OCI-LY7 (cell line): ENCODE measurements around the gene IFNK. TPM values are rescaled to one million over a fixed set of nuclear protein-coding genes. Genes with fewer than 3 reads are reported as not detected.

Experiments
- BruUV-seq: library from RNA; stranded (reverse); fragments of 400-500 nt; replicated peaks from 2 replicates; lab custom pipeline; 2021; lab: Mats Ljungman, UMichigan
- CTCF ChIA-PET: fragments of 300-600 bp; sonication (Branson Sonifier 250); formaldehyde crosslinking; loops from one replicate; lab custom pipeline; 2022; ENCODE audit warnings: antibody characterized with exemption; ENCODE audit not compliant: unreplicated experiment; lab: Charles Lee
- POLR2A ChIA-PET: fragments of 300-600 bp; sonication (Branson Sonifier 250); formaldehyde crosslinking; loops from one replicate; lab custom pipeline; 2022; ENCODE audit warnings: antibody characterized with exemption; lab: Charles Lee
- DNase-seq: peaks from one replicate; pipeline ENCODE4 v3.0.0-alpha.2; 2015; ENCODE audit warnings: low spot score
- H2AFZ ChIP-seq: fragments of 200-600 bp; sonication (generic), shearing (Covaris generic); 2 replicates; pipeline ENCODE4 v1.6.1; 2014; ENCODE audit warnings: mild to moderate bottlenecking, antibody characterized with exemption, low read length, moderate library complexity
- H3K27ac ChIP-seq: fragments of 200-600 bp; sonication (generic); 2 replicates; pipeline ENCODE4 v1.5.1; 2014; ENCODE audit warnings: mixed run types, low read depth, mild to moderate bottlenecking, moderate library complexity, low read length, inconsistent platforms; ENCODE audit not compliant: poor library complexity, severe bottlenecking
- H3K36me3 ChIP-seq: fragments of 200-600 bp; sonication (generic); 2 replicates; pipeline ENCODE4 v1.6.1; 2014; ENCODE audit warnings: mild to moderate bottlenecking, antibody characterized with exemption, low read length, moderate library complexity, mixed read lengths; ENCODE audit not compliant: insufficient read depth
- H3K4me1 ChIP-seq: fragments of 200-600 bp; sonication (generic); 2 replicates; pipeline ENCODE4 v1.5.1; 2014; ENCODE audit warnings: mild to moderate bottlenecking, low read length; ENCODE audit not compliant: insufficient read depth, poor library complexity, severe bottlenecking
- H3K4me2 ChIP-seq: fragments of 200-600 bp; sonication (generic); 2 replicates; pipeline ENCODE4 v1.6.1; 2014; ENCODE audit warnings: mild to moderate bottlenecking, low read length
- H3K4me3 ChIP-seq: fragments of 200-600 bp; sonication (generic); 2 replicates; pipeline ENCODE4 v1.5.1; 2014; ENCODE audit warnings: mild to moderate bottlenecking, low read depth, low read length; ENCODE audit not compliant: poor library complexity, severe bottlenecking
- H3K79me2 ChIP-seq: fragments of 200-600 bp; sonication (generic); 2 replicates; pipeline ENCODE4 v1.6.1; 2016; ENCODE audit warnings: low read depth, mild to moderate bottlenecking, low read length, moderate library complexity, mixed read lengths; ENCODE audit not compliant: insufficient read depth
- H3K9me2 ChIP-seq: fragments of 200-600 bp; sonication (generic); 2 replicates; pipeline ENCODE4 v1.6.1; 2016; ENCODE audit warnings: mild to moderate bottlenecking, low read length, mixed read lengths; ENCODE audit not compliant: insufficient read depth
- H3K9me3 ChIP-seq: fragments of 200-600 bp; sonication (generic); 2 replicates; pipeline ENCODE4 v1.6.1; 2014; ENCODE audit warnings: mild to moderate bottlenecking, mixed run types, low read length, mixed read lengths
- H4K20me1 ChIP-seq: fragments of 200-600 bp; sonication (generic); 2 replicates; pipeline ENCODE4 v1.6.1; 2014; ENCODE audit warnings: mild to moderate bottlenecking, antibody characterized with exemption, low read length, moderate library complexity, mixed read lengths; ENCODE audit not compliant: insufficient read depth
- CTCF ChIP-seq: fragments of 200-600 bp; sonication (generic); conservative IDR thresholded peaks from 2 replicates; pipeline ENCODE4 v1.5.1; 2014; ENCODE audit warnings: mild to moderate bottlenecking, antibody characterized with exemption, low read length, moderate library complexity, mixed read lengths
- EZH2phosphoT487 ChIP-seq: fragments of 200-600 bp; sonication (generic); IDR thresholded peaks from 2 replicates; pipeline ENCODE4 v1.6.1; 2018; ENCODE audit warnings: low read depth, borderline replicate concordance, mild to moderate bottlenecking, mixed run types, antibody characterized with exemption, low read length, moderate library complexity, mixed read lengths
- intact Hi-C: fragments of 100-400 bp; cut with micrococcal nuclease; formaldehyde crosslinking; loops from one replicate; pipeline ENCODE4 v1.10.0; 2022; ENCODE audit not compliant: unreplicated experiment
- total RNA-seq, 2 experiments: library from RNA; depleted of rRNA in 1 of 2; stranded (reverse); fragments of >200 nt in 1 of 2; shearing (Covaris generic) in 1 of 2; gene quantifications; 2 replicates each; pipeline ENCODE4 v1.2.3, GENCODE V29; 2014 to 2022

IFNK gene
- total RNA-seq, 2 experiments from 2014 or later, result not detected

DNA sequence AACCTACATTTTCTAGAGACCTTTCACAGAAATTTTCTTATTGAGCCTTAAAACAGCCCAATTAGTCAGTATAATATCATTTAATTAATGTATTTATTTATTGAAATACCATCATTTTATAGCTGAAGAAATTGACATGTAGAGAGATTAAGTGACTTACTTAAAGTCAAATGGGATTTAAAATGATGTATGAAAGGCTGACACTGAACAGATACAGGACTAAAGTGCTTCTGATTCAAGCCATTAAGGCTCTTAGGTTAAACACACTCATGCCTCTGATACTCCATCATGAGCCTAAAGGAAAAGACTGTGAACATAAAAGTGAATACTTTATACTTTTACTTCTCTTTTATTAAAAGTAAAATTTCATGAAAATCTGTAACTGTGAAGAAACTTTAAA lies 36.4 kb downstream of the IFNK start:
- no TSS peak for BruUV-seq
- ChIA-PET CTCF (no interaction called here), POLR2A (interaction anchor here (0.6 to 0.9 kb wide), 4 partner anchors 9 to 1157 kb away, joined by 3 to 4 read pairs (median 4); no protein-coding TSS in a partner anchor)
- no peaks in the 10 kb centered on the region for H3K9me3 ChIP-seq
- intact Hi-C loops, result no loop called here
- peaks cover 67% of the 10 kb centered on the region for H3K36me3 ChIP-seq
- no peak overlapping the region for H3K4me2 ChIP-seq
- no peak overlapping the region for H3K27ac ChIP-seq
- no peaks in the 10 kb centered on the region for H4K20me1 ChIP-seq
- no peaks in the 10 kb centered on the region for H3K79me2 ChIP-seq
- TF ChIP-seq CTCF (no peak), EZH2phosphoT487 (no peak)
- H3K4me1 ChIP-seq, result peaks cover 5% of the 10 kb centered on the region
- H3K9me2 ChIP-seq, result no peaks in the 10 kb centered on the region
- no peak overlapping the region for H2AFZ ChIP-seq
- no peak overlapping the region for H3K4me3 ChIP-seq
- no peak for DNase-seq

DNA sequence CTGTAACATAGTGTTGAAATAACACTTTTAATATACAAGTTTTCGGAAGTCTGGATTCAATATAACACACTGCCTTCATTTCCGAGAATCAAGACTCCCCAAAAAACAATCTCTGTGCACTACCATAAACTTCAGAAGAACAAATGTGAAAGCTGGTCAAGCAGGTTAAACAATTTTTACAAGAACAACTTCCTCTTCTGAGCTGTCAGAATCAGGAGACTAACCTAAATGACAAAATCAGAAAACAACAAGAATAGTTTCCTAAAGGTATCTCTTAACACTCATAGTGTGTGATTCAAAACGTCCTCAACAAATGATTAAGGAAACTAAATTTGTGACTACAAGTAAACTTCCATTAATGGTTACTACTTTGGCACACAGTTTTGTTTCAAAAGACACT lies 37.6 kb downstream of the IFNK start:
- H3K36me3 ChIP-seq, result peaks cover 70% of the 10 kb centered on the region
- H3K27ac ChIP-seq, result no peak overlapping the region
- intact Hi-C loops, result no loop called here
- DNase-seq, result no peak
- H3K9me2 ChIP-seq, result no peaks in the 10 kb centered on the region
- no peak overlapping the region for H3K4me2 ChIP-seq
- TF ChIP-seq CTCF, result no peak
- peaks cover 5% of the 10 kb centered on the region for H3K4me1 ChIP-seq
- BruUV-seq, result no TSS peak
- ChIA-PET CTCF (no interaction called here), POLR2A (interaction anchor here (0.9 to 1.9 kb wide), 5 partner anchors 11 to 36 kb away, joined by 3 to 4 read pairs (median 3); partner anchors contain the start of gene C9orf72)
- no peaks in the 10 kb centered on the region for H4K20me1 ChIP-seq
- H3K9me3 ChIP-seq, result no peaks in the 10 kb centered on the region
- no peak overlapping the region for H3K4me3 ChIP-seq
- H2AFZ ChIP-seq, result no peak overlapping the region
- H3K79me2 ChIP-seq, result no peaks in the 10 kb centered on the region

- Histone ChIP-seq H3K4me3 (no peak overlapping the region), H3K27ac (no peak overlapping the region), H3K4me1 (peaks cover 5% of the 10 kb centered on the region), H3K9me3 (no peaks in the 10 kb centered on the region), H3K36me3 (peaks cover 55% of the 10 kb centered on the region), H4K20me1 (0 out of 2 replicates have a peak, but pooled peaks cover 4% of the 10 kb centered on the region), H2AFZ (no peak overlapping the region), H3K4me2 (no peak overlapping the region), H3K9me2 (no peaks in the 10 kb centered on the region), H3K79me2 (no peaks in the 10 kb centered on the region)
- POLR2A ChIA-PET, result interaction anchor here (0.6 to 1.4 kb wide), 4 partner anchors 11 to 442 kb away, joined by 3 to 10 read pairs (median 4); no protein-coding TSS in a partner anchor
- CTCF ChIA-PET, result no interaction called here
- no TSS peak for BruUV-seq
- no peak for DNase-seq
- intact Hi-C loops, result no loop called here
- TF ChIP-seq CTCF (no peak), EZH2phosphoT487 (no peak)
These were observed 39.8 kb downstream of the IFNK start for GRCh38 chr9:27563738-27564430.
